IPS-11a (cell line): ENCODE data around the gene ADRB2.
"Not testable (repeated sequence)": the region's sequence is repeated elsewhere in the genome, so short reads cannot be mapped to it uniquely, and the experiment has no call there.

ENCODE experiments used
- H3K4me3 ChIP-seq: one replicate; pipeline ENCODE4 v1.5.1; 2013; ENCODE audit warnings: low read depth, low read length, control low read depth

Gene ADRB2

GRCh38 chr5:148826053-148826738 is at the start of gene ADRB2:
Gene ADRB2, plus strand, starts transcription at chr5:148826611. Its CDS starts 221 bp downstream, at chr5:148826832.
- H3K4me3 ChIP-seq = peak within 1 kb of the TSS; percentile 67

DNA sequence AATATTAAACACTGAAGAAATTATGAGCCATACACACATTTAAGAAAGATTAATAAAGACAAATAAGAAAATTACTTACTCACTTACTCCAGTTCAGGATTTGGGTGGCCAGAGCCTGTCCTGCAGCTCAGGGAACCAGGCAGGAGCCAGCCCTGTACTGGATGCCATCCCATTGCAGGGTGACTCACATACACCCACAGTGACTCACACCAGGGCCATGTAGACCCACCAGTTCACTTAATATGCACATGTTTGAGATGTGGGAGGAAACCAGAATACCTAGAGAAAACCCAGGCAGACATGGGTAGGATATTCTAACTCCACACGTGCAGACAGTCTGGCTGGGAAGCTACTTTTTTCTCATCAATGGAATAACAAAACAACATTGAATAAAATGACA is 49.6 kb upstream of the ADRB2 start:
- H3K4me3 ChIP-seq = no peak overlapping the region

GRCh38 chr5:148778882-148779281 is 47.5 kb upstream of the ADRB2 start:
- no peak overlapping the region for H3K4me3 ChIP-seq

DNA sequence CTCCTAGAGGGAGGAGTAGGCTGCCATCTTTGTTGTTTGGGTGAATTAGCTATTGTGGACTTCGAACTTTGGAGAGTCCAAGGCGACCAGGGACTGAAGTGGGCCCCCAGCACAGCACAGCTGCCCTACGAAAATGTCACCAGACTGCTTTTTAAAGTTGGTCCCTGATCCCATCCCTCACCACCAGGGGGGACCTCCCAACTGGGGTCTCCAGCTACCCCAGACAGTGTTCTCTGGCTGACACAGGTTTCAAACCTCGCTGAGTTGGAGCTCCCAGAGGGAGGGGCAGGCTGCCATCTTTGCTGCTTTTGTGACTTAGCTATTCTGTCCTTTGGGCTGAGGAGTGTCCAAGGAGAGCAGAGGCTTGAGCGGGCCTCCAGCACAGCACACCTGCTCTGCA is 45.7 kb upstream of the ADRB2 start:
- no peak overlapping the region for H3K4me3 ChIP-seq

GRCh38 chr5:148781766-148782165 is 44.6 kb upstream of the ADRB2 start:
- H3K4me3 ChIP-seq = no peak overlapping the region

GRCh38 chr5:148785223-148785622 is 41.2 kb upstream of the ADRB2 start:
- no peak overlapping the region for H3K4me3 ChIP-seq

DNA sequence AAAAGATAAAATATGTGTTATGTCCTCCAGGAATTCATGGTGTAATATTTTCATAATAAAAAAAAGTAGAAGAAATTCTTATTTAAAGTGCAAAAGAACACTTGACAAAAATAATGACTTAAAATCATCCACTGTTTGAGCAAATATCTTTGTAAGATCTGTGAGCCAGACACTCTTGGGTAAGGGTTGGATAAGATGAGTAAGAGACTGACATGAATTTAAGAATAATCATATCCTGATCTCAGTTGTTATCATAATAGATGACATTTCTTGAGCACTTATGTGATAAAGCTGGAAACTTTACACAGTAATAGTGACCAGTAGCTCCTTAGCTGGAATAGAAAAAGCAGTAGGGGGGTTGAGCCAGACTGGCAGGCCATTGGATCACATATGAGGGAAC is 40.0 kb upstream of the ADRB2 start:
- no peak overlapping the region for H3K4me3 ChIP-seq

DNA sequence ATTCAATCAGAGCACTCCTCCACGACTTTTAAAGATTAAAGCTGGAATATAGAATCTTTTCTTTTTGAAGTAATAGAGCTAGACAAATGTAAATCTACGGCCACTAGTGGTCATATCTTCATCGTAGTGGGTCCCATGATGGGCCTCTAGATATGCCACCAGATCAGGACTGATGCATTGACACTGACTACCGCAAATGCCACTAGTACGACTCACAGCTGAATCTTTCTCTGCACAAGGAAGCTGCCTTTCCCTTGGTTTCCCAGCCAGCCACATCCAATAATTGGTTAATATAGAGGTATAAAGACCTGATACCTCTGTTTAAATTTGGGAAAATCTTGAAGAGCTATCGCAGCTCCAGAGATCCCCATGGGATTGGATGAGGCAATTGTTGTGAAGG is 37.8 kb upstream of the ADRB2 start:
- H3K4me3 ChIP-seq = no peak overlapping the region

DNA sequence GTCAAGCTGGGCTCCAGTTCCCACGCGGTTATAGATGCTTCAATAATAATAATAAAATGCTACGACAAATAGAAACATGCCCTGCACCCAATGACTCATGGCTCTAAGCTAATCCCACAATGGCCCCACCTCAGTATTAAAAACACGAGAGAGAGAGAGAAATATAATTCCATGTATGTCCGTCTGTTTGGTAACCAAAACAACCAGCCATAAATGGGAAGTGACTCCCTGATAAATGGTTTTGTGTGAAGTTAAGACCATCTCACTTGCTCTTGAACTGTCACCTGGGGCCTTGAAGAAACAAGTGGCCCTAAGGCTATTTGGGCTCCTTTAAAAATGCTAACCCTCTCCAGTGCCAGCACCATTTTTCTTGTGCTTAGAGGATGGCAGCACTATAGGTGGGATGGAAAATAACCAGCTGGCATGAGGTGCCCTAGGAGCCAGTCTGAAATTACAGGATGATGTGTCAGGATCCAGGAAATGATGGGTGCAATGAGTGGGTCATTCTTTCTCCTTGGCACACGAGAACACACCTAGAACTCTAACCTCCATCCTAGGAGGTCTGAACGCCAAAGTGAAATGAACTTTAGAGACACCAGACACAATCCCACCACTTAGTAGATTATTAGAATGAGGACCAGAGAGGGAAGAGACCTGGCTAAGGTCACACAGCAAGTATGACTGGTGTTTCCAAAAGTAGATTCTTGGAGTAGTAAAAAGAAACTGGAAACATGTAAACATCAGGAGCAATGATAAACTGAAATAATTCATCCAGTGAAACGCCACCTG is 35.7 kb upstream of the ADRB2 start:
- H3K4me3 ChIP-seq = no peak overlapping the region

GRCh38 chr5:148791334-148791667 is 35.1 kb upstream of the ADRB2 start:
- H3K4me3 ChIP-seq = no peak overlapping the region

GRCh38 chr5:148791696-148792095 is 34.7 kb upstream of the ADRB2 start:
- H3K4me3 ChIP-seq = no peak overlapping the region

DNA sequence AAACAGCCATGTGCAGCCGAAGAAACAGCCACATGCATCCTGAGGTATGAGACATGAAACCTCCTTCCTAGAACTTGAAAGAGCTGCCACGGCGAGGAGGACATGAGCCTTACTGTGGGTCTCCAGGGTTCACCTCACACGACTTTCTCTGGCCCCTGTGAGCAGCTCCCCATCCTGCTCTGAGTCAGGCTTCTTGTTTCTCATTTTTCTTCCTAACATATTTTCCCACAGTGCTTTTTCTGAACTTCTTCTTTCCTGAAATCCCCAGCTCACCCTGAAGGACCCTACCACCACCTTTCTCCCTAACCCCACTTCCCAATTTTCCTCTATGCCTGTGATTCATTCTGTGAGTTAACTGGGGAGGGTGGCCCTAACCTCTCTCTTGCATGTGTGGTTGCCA is 33.7 kb upstream of the ADRB2 start:
- no peak overlapping the region for H3K4me3 ChIP-seq

DNA sequence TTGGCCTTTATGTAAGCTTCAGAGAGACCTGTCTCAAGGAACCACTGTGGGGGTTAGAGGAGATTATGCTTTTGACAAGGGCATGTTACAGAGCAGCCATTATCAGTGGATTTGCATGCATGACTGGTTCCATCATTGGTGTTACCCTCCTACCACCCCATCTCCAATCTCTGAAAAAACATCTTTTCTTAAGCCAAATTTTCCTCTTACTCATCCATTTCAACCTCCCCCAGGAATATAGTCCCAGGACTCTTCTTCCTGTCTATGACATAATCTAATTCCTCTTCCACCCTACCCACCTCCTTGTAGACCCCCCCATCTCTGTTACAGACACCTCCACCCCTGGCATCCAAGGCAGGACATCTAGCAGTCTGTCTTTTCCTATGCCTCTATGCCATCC is 33.1 kb upstream of the ADRB2 start:
- H3K4me3 ChIP-seq = no peak overlapping the region

- no peak overlapping the region for H3K4me3 ChIP-seq
Measured at GRCh38 chr5:148794275-148794674, 32.1 kb upstream of the ADRB2 start.

DNA sequence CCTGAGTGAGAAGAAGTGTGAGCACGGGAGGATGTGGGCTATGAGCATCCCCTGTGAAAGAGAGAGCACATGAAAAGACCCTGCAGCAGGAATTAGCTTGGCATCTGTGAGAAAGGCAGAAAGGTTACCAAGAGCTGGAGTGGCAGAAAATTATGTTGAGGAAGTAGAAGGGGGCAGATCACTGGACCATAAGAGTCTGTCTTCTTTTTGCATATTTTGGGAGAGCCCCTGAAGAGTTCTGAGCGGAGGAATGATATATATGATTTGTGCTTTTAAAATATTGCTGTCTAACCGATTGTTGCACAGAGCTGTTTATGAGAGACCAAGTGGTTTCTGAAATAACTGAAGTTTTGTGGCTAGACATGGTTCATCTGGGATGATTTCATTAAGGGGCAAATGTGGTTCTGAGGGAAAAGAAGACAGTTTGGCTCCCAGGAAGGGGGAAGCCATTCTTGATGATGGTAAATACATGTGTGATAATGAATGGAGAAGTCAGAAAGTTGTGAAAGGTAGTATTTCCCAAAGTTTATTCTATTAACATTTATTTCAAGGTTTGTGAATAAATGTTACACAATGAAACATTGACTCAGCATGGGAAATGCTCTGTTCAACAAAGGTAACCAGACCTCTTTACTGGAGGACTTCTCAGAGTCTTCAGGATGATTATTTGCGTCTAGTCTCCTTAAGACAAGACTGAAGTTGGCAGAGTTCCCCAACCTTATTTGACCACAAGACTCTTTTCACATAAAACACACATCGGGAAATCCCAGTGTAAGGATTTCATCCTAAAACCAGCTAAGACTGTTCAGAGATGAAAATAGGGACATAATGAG is 31.5 kb upstream of the ADRB2 start:
- H3K4me3 ChIP-seq = no peak overlapping the region

DNA sequence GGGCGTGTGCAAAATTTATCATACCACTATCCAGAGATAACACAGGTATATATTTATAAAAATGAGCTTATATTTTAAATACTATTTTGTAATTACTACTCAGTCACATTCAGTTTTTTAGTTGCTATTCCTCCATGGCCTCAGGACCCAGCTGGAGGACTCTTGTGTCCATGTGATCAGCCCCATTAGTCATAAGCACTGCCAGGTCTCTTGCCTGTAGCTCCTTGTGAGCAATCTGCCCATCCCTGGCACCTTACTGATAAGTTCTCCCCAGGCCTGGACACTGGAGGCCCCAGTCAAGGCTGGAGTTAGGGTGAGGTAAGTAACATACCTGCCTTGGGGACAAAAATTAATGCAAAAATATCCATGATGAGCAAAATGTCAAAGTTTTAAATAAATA is 29.5 kb upstream of the ADRB2 start:
- H3K4me3 ChIP-seq = no peak overlapping the region

DNA sequence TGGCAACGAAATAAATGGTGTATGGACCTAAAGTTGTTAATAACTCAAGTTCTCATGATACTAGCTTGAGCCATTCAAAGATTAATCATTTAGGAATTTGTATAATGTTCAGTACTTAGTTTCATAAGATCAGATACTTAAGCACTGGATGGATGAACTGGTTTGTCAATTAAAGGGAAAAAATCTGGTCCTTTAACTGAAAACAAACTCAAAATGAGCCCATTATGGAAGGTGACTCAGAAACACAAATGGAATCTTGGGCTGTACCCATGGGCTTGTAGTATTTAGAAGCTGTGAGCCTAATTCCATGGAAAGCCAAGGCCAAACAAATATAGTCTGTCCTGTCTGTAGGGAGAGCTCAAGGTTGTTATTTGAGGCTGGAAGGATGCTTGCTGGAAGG is 27.6 kb upstream of the ADRB2 start:
- H3K4me3 ChIP-seq = no peak overlapping the region

GRCh38 chr5:148799737-148800527 is 26.5 kb upstream of the ADRB2 start:
- no peak overlapping the region for H3K4me3 ChIP-seq

DNA sequence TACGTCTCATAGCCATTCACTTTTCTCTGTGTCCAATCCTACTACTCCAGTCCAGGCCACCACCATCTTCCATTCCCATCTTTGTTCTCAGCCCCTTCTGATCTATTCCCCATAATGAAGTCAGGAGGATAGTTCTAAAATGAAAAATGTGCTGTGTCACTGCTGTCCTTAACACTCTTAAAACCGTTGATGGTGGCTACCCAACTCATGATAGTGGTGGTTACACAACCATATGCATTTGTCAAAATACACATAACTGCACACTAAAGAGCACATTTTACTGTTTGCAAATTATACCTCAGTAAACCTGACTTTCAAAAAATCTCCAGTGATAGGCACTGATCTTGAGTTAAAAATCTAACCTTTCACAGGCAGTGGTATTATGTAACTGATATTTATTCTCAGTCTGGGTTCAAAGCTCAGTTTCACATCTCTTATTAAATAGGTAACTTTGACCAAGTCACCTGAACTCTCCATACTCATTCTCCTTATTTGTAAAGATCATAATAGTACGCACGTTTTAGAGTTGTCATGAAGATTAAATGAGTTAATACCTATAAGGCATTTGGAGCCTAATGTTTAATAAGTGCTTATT is 24.6 kb upstream of the ADRB2 start:
- no peak overlapping the region for H3K4me3 ChIP-seq

DNA sequence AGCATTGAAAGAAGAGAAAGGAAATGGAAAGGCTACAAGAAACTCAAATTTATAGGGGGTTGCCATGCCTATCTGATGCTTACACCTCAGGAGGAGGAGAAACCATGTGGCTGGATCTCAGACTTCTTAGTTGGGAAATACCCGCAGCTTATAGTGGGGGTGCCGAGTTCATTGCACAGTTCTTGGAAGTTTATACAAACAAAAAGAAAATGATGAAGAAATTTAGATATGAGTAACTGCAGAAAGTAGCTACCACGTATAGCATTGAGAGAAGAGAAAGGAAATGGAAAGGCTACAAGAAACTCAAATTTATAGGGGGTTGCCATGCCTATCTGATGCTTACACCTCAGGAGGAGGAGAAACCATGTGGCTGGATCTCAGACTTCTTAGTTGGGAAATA is 23.0 kb upstream of the ADRB2 start:
- not testable (repeated sequence) for H3K4me3 ChIP-seq

DNA sequence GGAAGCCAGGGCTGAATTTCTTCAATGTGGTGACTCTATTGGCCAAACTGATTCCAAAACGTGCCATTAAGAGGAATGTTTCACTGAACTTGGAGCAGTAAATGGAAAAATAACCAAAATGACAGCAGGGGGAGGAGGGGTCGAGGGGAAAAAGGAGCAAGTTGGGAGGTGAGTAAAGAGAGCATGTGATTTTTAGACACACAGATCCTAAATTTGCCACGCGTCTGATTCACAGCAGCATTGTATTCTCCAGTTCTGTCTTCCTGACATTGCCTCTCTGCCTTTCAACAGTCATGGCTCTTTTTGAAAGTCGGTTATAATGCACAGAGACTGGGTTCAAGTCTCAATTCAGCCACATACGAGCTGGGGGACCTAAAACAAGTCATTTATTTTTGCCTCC is 22.0 kb upstream of the ADRB2 start:
- H3K4me3 ChIP-seq = no peak overlapping the region
